ENCODE data around the gene TEX44.
"Not testable (repeated sequence)": the region's sequence is repeated elsewhere in the genome, so short reads cannot be mapped to it uniquely, and the experiment has no call there.

The TEX44 gene

GRCh38 chr2:231571661-231572191, 20.9 kb upstream of the TEX44 start:
- DNase-seq (ENCODE audit: low read depth) = no peak

- no peak for DNase-seq (ENCODE audit: low read depth)
Observed at GRCh38 chr2:231573096-231573495, 19.6 kb upstream of the TEX44 start.

- DNase-seq (ENCODE audit: low read depth) = no peak
Observed at GRCh38 chr2:231573698-231574421, 18.8 kb upstream of the TEX44 start.

- no peak for DNase-seq (ENCODE audit: low read depth)
Observed at GRCh38 chr2:231575612-231576256, 16.9 kb upstream of the TEX44 start.

GRCh38 chr2:231576465-231576864, 16.2 kb upstream of the TEX44 start:
- DNase-seq (ENCODE audit: low read depth) = no peak

- not testable (repeated sequence) for DNase-seq (ENCODE audit: low read depth)
Observed at GRCh38 chr2:231578655-231579054, 14.0 kb upstream of the TEX44 start.

GRCh38 chr2:231579560-231579959, 13.1 kb upstream of the TEX44 start:
- DNase-seq (ENCODE audit: low read depth) = no peak

- no peak for DNase-seq (ENCODE audit: low read depth)
Observed at GRCh38 chr2:231581328-231581727, 11.3 kb upstream of the TEX44 start.

GRCh38 chr2:231583982-231584381, 8.7 kb upstream of the TEX44 start:
- DNase-seq (ENCODE audit: low read depth) = no peak

GRCh38 chr2:231587744-231588143, 4.9 kb upstream of the TEX44 start:
- DNase-seq (ENCODE audit: low read depth) = not testable (repeated sequence)

- no peak for DNase-seq (ENCODE audit: low read depth)
Observed at GRCh38 chr2:231589656-231590055, 3.0 kb upstream of the TEX44 start.

- DNase-seq (ENCODE audit: low read depth) = no peak
Observed at GRCh38 chr2:231590614-231591013, 2.0 kb upstream of the TEX44 start.

- DNase-seq (ENCODE audit: low read depth) = no peak
Observed at GRCh38 chr2:231593666-231594065, 1.0 kb downstream of the TEX44 start.

- DNase-seq (ENCODE audit: low read depth) = no peak
Observed at GRCh38 chr2:231597014-231597611, 4.4 kb downstream of the TEX44 start.

- no peak for DNase-seq (ENCODE audit: low read depth)
Observed at GRCh38 chr2:231597627-231598026, 5.0 kb downstream of the TEX44 start.

- no peak for DNase-seq (ENCODE audit: low read depth)
Observed at GRCh38 chr2:231600619-231601355, 8.1 kb downstream of the TEX44 start.

GRCh38 chr2:231601356-231602229, 8.9 kb downstream of the TEX44 start:
- DNase-seq (ENCODE audit: low read depth) = peak; percentile 42

- no peak for DNase-seq (ENCODE audit: low read depth)
Observed at GRCh38 chr2:231602859-231603467, 10.3 kb downstream of the TEX44 start.

- DNase-seq (ENCODE audit: low read depth) = no peak
Observed at GRCh38 chr2:231604101-231604684, 11.5 kb downstream of the TEX44 start.

Measured in stimulated activated CD8-positive, alpha-beta memory T cell treated with anti-CD3 and anti-CD28 coated beads, Interleukin-12 subunit alpha, Interleukin-12 subunit beta, amount 100 ng/mL, for 4 hours (primary cell).